NCI-H526 (cell line): ENCODE measurements around the gene CSTF2T.

Experiments used
- DNase-seq, 2 experiments: peaks; one replicate each; lab custom pipeline; 2025; lab: John Stamatoyannopoulos, UW

The CSTF2T gene

GRCh38 chr10:51699475-51700227 lies at the start of gene CSTF2T:
CSTF2T (minus strand) TSS chr10:51699595; CDS start chr10:51699549, 46 bp downstream.
- DNase-seq: peak; percentile 77 to 82

GRCh38 chr10:51748959-51749358 lies 49.6 kb upstream of the CSTF2T start:
- no peak for DNase-seq

GRCh38 chr10:51747216-51747615 lies 47.8 kb upstream of the CSTF2T start:
- DNase-seq: no peak

DNA sequence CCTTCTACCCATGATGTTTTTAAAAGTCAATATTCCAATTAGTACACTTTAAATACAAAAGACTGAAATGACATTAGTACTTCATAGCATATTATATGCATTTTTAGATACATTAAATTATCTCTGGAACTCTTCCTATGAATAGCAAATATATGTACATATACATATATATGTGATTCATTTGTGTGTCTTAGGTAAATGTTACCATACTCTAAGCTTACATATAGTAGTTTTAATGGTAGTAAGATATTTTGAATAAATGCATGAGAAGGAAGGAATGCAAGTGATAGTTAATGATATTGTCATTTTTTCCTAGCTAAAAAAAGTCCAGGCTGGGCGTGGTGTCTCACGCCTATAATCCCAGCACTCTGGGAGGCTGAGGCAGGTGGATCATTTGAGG lies 46.0 kb upstream of the CSTF2T start:
- no peak for DNase-seq

DNA sequence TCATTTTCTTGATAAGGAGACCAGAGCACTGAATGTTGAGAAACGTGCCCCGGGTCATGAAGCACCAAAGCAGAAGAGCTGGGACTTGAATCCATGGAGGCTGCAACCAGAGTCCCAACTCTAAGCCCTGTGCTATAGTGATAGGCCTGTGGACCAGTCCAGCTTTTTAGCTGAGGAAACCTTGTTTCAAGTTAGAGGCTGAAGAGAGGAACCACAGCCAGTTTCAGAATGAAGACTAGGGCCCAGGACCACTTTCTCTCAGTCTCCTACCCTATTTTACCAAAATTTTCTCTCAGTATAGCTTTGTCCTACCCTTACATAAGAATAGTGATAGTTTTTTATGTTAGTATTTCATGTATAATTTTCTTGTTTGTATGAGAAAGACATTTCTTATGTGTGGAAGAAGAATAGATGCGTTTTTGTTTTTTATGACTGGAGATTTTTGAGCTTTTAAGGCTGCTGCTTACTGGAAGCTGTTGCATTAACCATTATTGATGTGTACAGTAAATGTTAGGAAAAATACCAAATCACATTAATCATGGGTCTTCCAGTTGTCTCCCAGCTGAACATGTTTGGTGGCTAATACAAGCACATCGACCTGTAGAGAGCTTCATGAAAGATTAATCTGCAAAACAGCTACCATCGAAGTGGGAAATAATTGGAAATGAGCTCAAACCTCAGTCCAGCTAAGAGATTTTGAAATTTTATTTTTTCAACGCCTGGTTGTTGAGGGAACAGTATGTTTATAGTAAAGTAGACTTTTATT lies 45.0 kb upstream of the CSTF2T start:
- DNase-seq: no peak

DNA sequence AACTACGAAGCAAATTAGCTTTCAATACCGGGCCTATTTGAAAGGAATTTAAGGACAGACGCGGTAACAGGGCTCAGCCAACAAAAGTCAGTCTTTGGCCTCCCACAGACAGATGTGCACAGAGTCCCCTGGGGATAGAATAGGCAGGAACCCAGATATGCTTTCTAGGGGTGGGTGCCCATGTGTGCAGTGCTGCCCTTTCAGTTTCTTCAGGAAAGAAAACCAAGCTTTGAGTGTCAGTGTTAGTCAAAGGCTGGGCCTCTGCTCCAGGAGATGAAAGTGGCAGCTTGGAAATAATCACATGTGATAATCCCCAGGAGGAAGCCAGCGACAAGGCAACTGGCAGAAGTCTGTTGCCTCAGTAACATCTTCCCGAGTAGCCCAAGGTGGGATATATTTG lies 43.8 kb upstream of the CSTF2T start:
- no peak for DNase-seq

- DNase-seq: no peak
Observed at GRCh38 chr10:51733057-51733456, 33.7 kb upstream of the CSTF2T start.

GRCh38 chr10:51729822-51730555 lies 30.6 kb upstream of the CSTF2T start:
- DNase-seq: no peak

DNA sequence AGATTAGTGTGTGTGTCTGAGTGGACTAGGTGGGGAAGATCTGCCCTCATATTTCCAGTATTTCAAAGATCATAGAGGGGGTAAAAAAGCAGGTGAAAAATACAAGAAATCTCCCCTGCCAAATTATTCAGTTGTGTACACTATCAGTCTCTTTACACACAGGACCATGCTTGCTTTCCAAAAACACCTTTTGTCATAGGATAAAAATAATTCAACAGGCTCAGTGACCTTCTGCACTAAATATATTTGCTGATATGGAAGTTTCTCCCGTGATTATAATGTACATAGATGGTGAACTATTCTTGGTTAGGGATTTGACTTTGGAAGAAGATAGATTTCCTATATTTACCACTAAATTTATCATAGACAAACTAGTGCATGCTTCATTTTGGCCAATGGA lies 24.6 kb upstream of the CSTF2T start:
- DNase-seq: no peak

DNA sequence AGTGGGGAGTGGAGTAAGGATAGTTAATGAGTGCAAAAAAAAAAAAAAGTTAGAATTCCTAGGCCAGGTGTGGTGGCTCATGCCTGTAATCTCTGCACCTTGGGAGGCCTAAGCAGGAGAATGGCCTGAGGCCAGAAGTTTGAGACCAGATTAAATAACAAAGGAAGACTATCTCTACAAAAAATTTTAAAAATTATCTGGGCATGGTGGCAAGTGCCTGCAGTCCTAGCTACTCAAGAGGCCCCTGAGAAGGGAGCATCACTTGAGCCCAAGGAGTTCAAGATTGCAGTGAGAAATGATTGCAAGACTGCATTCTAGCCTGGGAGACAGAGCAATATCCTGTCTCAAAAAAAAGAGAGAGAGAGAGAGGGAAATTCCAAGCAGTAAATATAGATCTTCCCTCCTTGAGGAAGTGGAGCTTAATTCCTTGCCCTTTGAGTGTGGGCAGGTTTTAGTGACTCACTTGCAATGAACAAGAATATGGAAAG lies 19.5 kb upstream of the CSTF2T start:
- DNase-seq: no peak

- no peak for DNase-seq
Observed at GRCh38 chr10:51716981-51717380, 17.6 kb upstream of the CSTF2T start.

- no peak for DNase-seq
Observed at GRCh38 chr10:51711519-51711891, 12.1 kb upstream of the CSTF2T start.

DNA sequence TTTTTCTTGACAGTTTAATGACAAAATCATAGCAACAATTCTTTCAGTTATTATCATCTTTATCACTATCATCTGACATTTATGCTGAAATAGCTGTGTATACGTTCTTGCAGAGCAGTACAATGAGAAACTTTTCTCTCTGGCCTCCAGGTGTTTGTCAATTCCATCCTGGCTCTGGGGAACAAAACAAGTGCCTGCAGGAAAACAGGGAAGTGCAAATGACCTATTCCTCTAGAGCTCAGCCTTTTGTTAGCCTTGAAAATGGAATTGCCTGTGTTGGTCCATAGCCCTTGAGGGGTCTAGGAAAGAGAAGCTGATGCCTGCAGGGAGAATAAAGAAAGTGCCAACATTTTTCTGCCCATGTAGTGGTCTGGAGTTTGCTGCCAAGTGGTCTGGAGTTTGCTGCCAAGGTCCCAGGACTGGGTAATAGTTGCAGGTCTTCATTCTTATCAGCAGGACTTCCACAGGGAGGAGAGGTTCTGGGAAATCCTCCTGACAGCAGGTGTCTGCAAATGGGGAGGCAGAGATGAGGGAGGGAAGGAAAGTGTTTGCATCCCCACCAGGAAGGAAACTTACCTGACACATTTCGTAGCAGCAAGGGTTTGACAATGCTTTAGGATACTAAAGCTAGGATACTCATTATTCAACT lies 10.1 kb upstream of the CSTF2T start:
- DNase-seq: no peak

DNA sequence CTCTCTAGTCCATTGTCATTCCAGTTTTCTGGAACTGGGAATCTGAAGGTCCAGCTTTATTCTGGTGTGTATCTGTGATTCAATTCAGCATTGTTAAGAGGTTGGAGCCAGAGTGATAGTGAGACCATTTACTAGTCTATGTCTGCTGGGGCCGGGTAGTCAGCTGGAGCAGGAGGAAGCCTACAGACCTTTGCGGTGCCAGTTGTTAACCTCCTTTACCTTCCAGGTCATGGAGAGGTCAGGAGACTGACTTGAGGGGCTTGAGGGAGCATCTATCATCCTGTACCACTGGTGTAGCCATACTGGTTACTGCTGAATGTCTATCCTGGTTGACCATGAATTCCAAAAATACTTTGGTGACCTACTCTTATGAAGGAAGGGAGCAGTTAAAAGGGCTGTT lies 9.2 kb upstream of the CSTF2T start:
- DNase-seq: no peak

DNA sequence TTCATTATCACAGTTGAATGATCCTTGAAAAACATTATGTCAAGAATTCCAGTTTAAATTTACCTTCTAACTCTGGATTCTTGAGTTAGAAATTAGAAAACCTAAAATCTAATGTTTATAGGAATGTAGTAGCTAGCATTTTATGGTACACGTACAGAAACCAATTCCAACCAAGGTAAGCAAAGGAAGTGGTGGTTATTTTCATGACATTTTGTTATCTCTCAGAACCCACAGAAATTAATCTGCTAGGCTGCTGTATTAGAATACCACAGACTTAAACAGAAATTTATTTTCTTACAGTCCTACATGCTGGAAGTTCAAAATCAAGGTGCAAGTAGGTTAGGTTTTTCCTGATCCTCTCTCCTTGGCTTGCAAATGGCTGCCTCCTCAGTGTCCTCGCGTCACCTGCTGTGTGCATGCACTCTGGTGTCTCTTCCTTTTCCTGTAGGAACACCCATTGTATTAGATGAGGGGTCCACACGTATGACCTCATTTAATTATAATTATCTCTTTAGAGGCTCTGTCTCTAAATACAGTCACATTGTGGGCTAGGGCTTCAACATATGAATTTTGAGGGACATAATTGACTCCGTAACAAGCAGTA lies 8.5 kb upstream of the CSTF2T start:
- no peak for DNase-seq

- DNase-seq: no peak
Observed at GRCh38 chr10:51707392-51707791, 8.0 kb upstream of the CSTF2T start.

GRCh38 chr10:51706225-51706624 lies 6.8 kb upstream of the CSTF2T start:
- DNase-seq: no peak

DNA sequence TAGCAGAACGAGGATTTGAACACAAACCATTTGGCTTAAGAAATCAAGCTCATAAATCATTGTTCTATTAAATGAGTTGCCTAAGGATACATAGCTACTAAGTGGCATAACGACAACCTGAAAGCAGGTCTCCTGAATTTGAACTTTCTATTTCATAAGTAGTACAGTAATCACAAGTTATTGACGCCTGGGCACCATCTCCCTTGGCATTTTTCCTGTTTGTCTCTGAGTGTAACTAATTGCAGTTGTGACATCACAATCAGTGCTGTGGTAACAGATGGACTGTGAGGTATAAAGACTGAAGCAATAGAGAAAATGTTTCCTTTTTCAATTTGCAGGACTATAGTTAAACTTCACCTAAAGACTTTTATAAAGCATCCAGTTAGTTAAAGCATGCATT lies 6.4 kb upstream of the CSTF2T start:
- no peak for DNase-seq

DNA sequence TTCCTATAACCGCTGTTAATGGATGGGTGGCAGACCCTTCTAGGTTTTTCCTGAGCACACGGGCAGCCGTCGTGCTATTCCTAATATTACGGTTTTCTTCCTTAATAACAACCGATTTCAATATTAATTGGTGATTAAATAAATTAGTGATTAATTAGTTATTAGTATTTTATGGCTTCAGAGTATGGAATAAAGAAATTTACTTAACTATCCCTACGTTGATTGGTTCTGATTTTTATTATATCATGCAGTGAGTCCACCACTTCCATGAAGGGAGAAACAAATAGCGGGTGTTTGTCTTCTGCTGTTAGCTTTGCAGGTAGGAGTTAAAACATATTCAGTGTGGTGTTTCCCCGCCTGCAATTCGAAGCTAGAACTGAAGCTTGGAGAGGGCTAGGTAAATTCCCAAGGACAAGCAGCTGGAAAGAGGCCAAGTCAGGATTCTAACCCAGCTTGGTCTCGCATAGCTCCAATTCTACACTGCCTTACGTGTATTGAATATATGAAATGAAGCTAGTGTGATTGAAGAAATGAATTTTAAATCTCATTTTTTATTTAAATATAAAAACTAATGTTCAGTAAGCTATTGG lies 928 bp upstream of the CSTF2T start:
- DNase-seq: peak; percentile 0 to 1

- DNase-seq: peak in 1 of 2 experiments; percentile 38
Observed at GRCh38 chr10:51699145-51699474, 285 bp downstream of the CSTF2T start.

DNA sequence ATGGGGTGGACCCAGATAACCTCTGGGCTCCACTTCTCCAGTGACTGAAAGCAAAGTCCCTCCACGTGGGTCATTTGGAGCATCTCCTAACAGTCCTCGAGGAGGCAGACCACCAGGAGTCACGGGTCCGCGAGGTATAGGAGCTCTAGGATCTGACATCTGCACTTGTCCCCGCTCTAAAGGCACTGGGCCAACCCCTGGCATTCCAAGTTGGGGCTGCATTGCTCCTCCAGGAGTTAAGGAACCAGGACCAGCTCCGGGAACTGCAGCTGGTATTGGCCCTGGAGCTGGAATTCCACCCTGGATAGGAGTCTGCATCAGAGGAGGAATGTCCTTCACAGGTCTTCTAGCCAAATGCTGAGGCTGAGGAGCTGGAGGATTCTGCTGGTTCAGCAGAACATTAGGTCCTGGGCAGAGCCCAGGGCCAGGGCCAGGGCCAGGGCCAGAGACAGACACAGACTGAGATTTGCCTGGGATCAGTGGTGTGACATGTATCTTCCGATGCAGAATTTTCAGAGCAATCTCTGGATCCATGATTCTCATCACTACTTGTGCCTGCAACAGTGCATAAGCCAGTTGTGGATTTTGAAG lies 827 bp downstream of the CSTF2T start:
- DNase-seq: no peak
